Smooth muscle cell (in vitro differentiated cells): ENCODE results near the gene PID1. TPM values are rescaled to one million over a fixed set of nuclear protein-coding genes. Genes with fewer than 3 reads are reported as not detected.

ENCODE experiments used
- DNase-seq: peaks from one replicate; lab custom pipeline; 2025; ENCODE audit not compliant: unreplicated experiment; lab: John Stamatoyannopoulos, UW
- H2AFZ ChIP-seq: fragments of 200-600 bp; sonication (generic); 2 replicates; pipeline ENCODE4 v1.6.0; 2016; ENCODE audit warnings: antibody characterized with exemption, low read depth, mild to moderate bottlenecking
- H3F3A ChIP-seq: fragments of 200-600 bp; sonication (generic); 2 replicates; pipeline ENCODE4 v1.6.0; 2017; ENCODE audit warnings: antibody characterized with exemption, low read depth
- H3K27ac ChIP-seq: fragments of 200-600 bp; sonication (generic); 2 replicates; pipeline ENCODE4 v1.5.1; 2016; ENCODE audit warnings: low read depth, mild to moderate bottlenecking
- H3K27me3 ChIP-seq: fragments of 200-600 bp; sonication (generic); 2 replicates; pipeline ENCODE4 v1.6.1; 2016; ENCODE audit warnings: low read depth, mild to moderate bottlenecking
- H3K36me3 ChIP-seq: fragments of 200-600 bp; sonication (generic); 2 replicates; pipeline ENCODE4 v1.5.1; 2016; ENCODE audit warnings: low read depth
- H3K4me1 ChIP-seq: fragments of 200-600 bp; sonication (generic); 2 replicates; pipeline ENCODE4 v1.5.1; 2016; ENCODE audit warnings: low read depth
- H3K4me2 ChIP-seq: fragments of 200-600 bp; sonication (generic); 2 replicates; pipeline ENCODE4 v1.6.0; 2016; ENCODE audit warnings: mild to moderate bottlenecking
- H3K4me3 ChIP-seq: fragments of 200-600 bp; sonication (generic); 2 replicates; pipeline ENCODE4 v1.5.1; 2016; ENCODE audit warnings: mild to moderate bottlenecking
- H3K79me2 ChIP-seq: fragments of 200-600 bp; sonication (generic); 2 replicates; pipeline ENCODE4 v1.6.0; 2016; ENCODE audit warnings: low read depth, mild to moderate bottlenecking
- H3K9ac ChIP-seq: fragments of 200-600 bp; sonication (generic); 2 replicates; pipeline ENCODE4 v1.6.0; 2016; ENCODE audit warnings: low read depth
- H3K9me3 ChIP-seq: fragments of 200-600 bp; sonication (generic); replicated peaks from 2 replicates; pipeline ENCODE4 v1.5.1; 2016; ENCODE audit warnings: low read depth
- H4K20me1 ChIP-seq: fragments of 200-600 bp; sonication (generic); 2 replicates; pipeline ENCODE4 v1.6.0; 2016; ENCODE audit warnings: low read depth
- WGBS: methylation state at CpG from one replicate; pipeline ENCODE4 v1.1.7; 2016; ENCODE audit warnings: low lambda C conversion rate; 5-methylcytosine and 5-hydroxymethylcytosine counted together
- polyA plus RNA-seq: library from polyadenylated mRNA; unstranded; fragments of >200 nt; fragmentation: Nextera tagmentation; extraction: Ambion mirVana; gene quantifications from 2 replicates; pipeline ENCODE4 v1.2.1, GENCODE V29; 2016
- total RNA-seq: library from RNA; depleted of rRNA; stranded (reverse); fragments of >200 nt; gene quantifications from 2 replicates; pipeline ENCODE4 v1.2.3, GENCODE V29; 2014
- TF ChIP-seq, protein P1 (sequence below): fragments of 200-600 bp; sonication (generic); IDR thresholded peaks from 2 replicates; pipeline ENCODE4 v1.5.1; 2017; ENCODE audit warnings: borderline replicate concordance, mild to moderate bottlenecking, antibody characterized with exemption; ENCODE audit not compliant: insufficient read depth, poor library complexity, severe bottlenecking

The PID1 gene
- total and polyA plus RNA-seq, 2 experiments from 2014 or later: 18.1 to 45.3 TPM

GRCh38 chr2:229181641-229182040, 89.4 kb downstream of the PID1 start:
- TF ChIP-seq, protein P1, sequence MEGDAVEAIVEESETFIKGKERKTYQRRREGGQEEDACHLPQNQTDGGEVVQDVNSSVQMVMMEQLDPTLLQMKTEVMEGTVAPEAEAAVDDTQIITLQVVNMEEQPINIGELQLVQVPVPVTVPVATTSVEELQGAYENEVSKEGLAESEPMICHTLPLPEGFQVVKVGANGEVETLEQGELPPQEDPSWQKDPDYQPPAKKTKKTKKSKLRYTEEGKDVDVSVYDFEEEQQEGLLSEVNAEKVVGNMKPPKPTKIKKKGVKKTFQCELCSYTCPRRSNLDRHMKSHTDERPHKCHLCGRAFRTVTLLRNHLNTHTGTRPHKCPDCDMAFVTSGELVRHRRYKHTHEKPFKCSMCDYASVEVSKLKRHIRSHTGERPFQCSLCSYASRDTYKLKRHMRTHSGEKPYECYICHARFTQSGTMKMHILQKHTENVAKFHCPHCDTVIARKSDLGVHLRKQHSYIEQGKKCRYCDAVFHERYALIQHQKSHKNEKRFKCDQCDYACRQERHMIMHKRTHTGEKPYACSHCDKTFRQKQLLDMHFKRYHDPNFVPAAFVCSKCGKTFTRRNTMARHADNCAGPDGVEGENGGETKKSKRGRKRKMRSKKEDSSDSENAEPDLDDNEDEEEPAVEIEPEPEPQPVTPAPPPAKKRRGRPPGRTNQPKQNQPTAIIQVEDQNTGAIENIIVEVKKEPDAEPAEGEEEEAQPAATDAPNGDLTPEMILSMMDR: no peak
- no peaks in the 10 kb centered on the region for H3K4me1 ChIP-seq
- H3K4me2 ChIP-seq: no peak overlapping the region
- H3K27ac ChIP-seq: no peak overlapping the region
- H3K4me3 ChIP-seq: no peak overlapping the region
- H3K79me2 ChIP-seq: peaks cover 28% of the 10 kb centered on the region
- H3K9ac ChIP-seq: no peak overlapping the region
- no peaks in the 10 kb centered on the region for H4K20me1 ChIP-seq
- H3K36me3 ChIP-seq: no peaks in the 10 kb centered on the region
- no peaks in the 10 kb centered on the region for H3K27me3 ChIP-seq
- no peaks in the 10 kb centered on the region for H3K9me3 ChIP-seq
- H2AFZ ChIP-seq: no peak overlapping the region
- DNase-seq: no peak
- H3F3A ChIP-seq: peaks cover 2% of the 10 kb centered on the region

- no peak overlapping the region for H2AFZ ChIP-seq
- TF ChIP-seq, protein P1: no peak
- H3K9me3 ChIP-seq: no peaks in the 10 kb centered on the region
- H4K20me1 ChIP-seq: no peaks in the 10 kb centered on the region
- H3K4me2 ChIP-seq: no peak overlapping the region
- H3F3A ChIP-seq: peaks cover 2% of the 10 kb centered on the region
- H3K36me3 ChIP-seq: no peaks in the 10 kb centered on the region
- no peaks in the 10 kb centered on the region for H3K27me3 ChIP-seq
- H3K9ac ChIP-seq: no peak overlapping the region
- WGBS: 97% methylated on average over 26 of the region's 26 CpGs
- no peak overlapping the region for H3K4me3 ChIP-seq
- DNase-seq: no peak
- no peaks in the 10 kb centered on the region for H3K4me1 ChIP-seq
- H3K79me2 ChIP-seq: peaks cover 37% of the 10 kb centered on the region
- no peak overlapping the region for H3K27ac ChIP-seq
Measured at GRCh38 chr2:229180658-229181057, 90.4 kb downstream of the PID1 start.

DNA sequence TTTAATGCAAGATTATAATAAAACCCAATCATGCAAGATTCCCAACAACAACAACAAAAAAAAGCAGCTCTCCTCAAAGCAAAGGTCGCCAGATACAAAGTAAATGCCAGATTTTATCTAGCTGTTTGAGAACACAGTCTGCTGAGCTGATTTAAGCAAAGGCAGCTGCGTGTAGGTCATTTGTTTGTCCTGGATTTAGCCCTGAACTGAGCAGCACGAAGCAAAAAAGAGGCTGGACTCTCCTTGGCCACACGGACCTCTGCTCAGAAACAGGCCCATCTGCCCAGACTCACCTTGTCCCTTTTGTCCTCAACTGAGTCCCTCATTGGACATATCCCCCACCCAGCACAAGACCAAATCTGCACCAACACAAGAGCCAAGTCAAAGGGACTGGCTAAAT, 91.5 kb downstream of the PID1 start:
- H3K9ac ChIP-seq: no peak overlapping the region
- H3K4me1 ChIP-seq: no peaks in the 10 kb centered on the region
- peaks cover 44% of the 10 kb centered on the region for H3K79me2 ChIP-seq
- no peak overlapping the region for H3K27ac ChIP-seq
- H3K36me3 ChIP-seq: no peaks in the 10 kb centered on the region
- no peaks in the 10 kb centered on the region for H4K20me1 ChIP-seq
- H3K9me3 ChIP-seq: no peaks in the 10 kb centered on the region
- no peak overlapping the region for H3K4me3 ChIP-seq
- TF ChIP-seq, protein P1: no peak
- no peak for DNase-seq
- H3K27me3 ChIP-seq: no peaks in the 10 kb centered on the region
- no peak overlapping the region for H2AFZ ChIP-seq
- no peak overlapping the region for H3K4me2 ChIP-seq
- peaks cover 2% of the 10 kb centered on the region for H3F3A ChIP-seq
- WGBS: 40% methylated on average over 4 of the region's 4 CpGs

GRCh38 chr2:229178706-229179105, 92.4 kb downstream of the PID1 start:
- Histone ChIP-seq H3K4me3 (no peak overlapping the region), H4K20me1 (no peaks in the 10 kb centered on the region), H3F3A (peaks cover 2% of the 10 kb centered on the region), H3K4me2 (no peak overlapping the region), H2AFZ (no peak overlapping the region), H3K27me3 (no peaks in the 10 kb centered on the region), H3K9me3 (no peaks in the 10 kb centered on the region), H3K27ac (no peak overlapping the region), H3K9ac (no peak overlapping the region), H3K4me1 (no peaks in the 10 kb centered on the region), H3K79me2 (peaks cover 51% of the 10 kb centered on the region), H3K36me3 (no peaks in the 10 kb centered on the region)
- DNase-seq: no peak
- TF ChIP-seq, protein P1: no peak
- WGBS: 77% methylated on average over 5 of the region's 5 CpGs
